Stimulated activated naive CD8-positive, alpha-beta T cell treated with anti-CD3 and anti-CD28 coated beads, Interleukin-15, Interleukin-2, amounts not matched to agents 100 ng/mL and 50 ng/mL, for 24 hours (primary cell): ENCODE results near the gene HELZ.
"Not testable (repeated sequence)": the region's sequence is repeated elsewhere in the genome, so short reads cannot be mapped to it uniquely, and the experiment has no call there.

Experiments
- H3K27ac Mint-ChIP-seq: one replicate; pipeline ENCODE4 v1.8.0; 2021; ENCODE audit warnings: mild to moderate bottlenecking, mixed read lengths
- H3K27me3 Mint-ChIP-seq: one replicate; pipeline ENCODE4 v1.8.0; 2021; ENCODE audit warnings: mixed read lengths
- H3K36me3 Mint-ChIP-seq: one replicate; pipeline ENCODE4 v1.8.0; 2021; ENCODE audit warnings: low read depth, mixed read lengths
- H3K4me1 Mint-ChIP-seq: one replicate; pipeline ENCODE4 v1.8.0; 2021; ENCODE audit warnings: low read depth, mixed read lengths
- H3K4me3 Mint-ChIP-seq: one replicate; pipeline ENCODE4 v1.8.0; 2021; ENCODE audit warnings: mild to moderate bottlenecking, mixed read lengths
- H3K9me3 Mint-ChIP-seq: one replicate; pipeline ENCODE4 v1.8.0; 2021; ENCODE audit warnings: mixed read lengths

The HELZ gene

GRCh38 chr17:67096609-67097008 lies 148.4 kb downstream of the HELZ start:
- Mint-ChIP-seq H3K36me3 (peaks cover 43% of the 10 kb centered on the region), H3K9me3 (no peaks in the 10 kb centered on the region), H3K27me3 (no peaks in the 10 kb centered on the region), H3K27ac (no peak overlapping the region), H3K4me1 (peaks cover 46% of the 10 kb centered on the region), H3K4me3 (no peak overlapping the region)

GRCh38 chr17:67095803-67096202 lies 149.2 kb downstream of the HELZ start:
- H3K27ac Mint-ChIP-seq = no peak overlapping the region
- no peaks in the 10 kb centered on the region for H3K27me3 Mint-ChIP-seq
- no peaks in the 10 kb centered on the region for H3K9me3 Mint-ChIP-seq
- H3K4me3 Mint-ChIP-seq = no peak overlapping the region
- H3K36me3 Mint-ChIP-seq = peaks cover 36% of the 10 kb centered on the region
- peaks cover 40% of the 10 kb centered on the region for H3K4me1 Mint-ChIP-seq

- not testable (repeated sequence) for H3K4me3 Mint-ChIP-seq, H3K27me3 Mint-ChIP-seq, H3K9me3 Mint-ChIP-seq, H3K27ac Mint-ChIP-seq
- H3K4me1 Mint-ChIP-seq = peaks cover 36% of the 10 kb centered on the region
- peaks cover 36% of the 10 kb centered on the region for H3K36me3 Mint-ChIP-seq
Observed at GRCh38 chr17:67095291-67095690, 149.7 kb downstream of the HELZ start.

- Mint-ChIP-seq H3K4me1 (peaks cover 31% of the 10 kb centered on the region), H3K9me3 (no peaks in the 10 kb centered on the region), H3K27ac (no peak overlapping the region), H3K36me3 (peaks cover 34% of the 10 kb centered on the region), H3K27me3 (no peaks in the 10 kb centered on the region), H3K4me3 (no peak overlapping the region)
Observed at GRCh38 chr17:67093348-67093747, 151.6 kb downstream of the HELZ start.

- Mint-ChIP-seq H3K36me3 (peaks cover 34% of the 10 kb centered on the region), H3K4me1 (peaks cover 27% of the 10 kb centered on the region)
- not testable (repeated sequence) for H3K4me3 Mint-ChIP-seq, H3K9me3 Mint-ChIP-seq, H3K27me3 Mint-ChIP-seq, H3K27ac Mint-ChIP-seq
Observed at GRCh38 chr17:67092710-67093109, 152.3 kb downstream of the HELZ start.

GRCh38 chr17:67092291-67092690 lies 152.7 kb downstream of the HELZ start:
- Mint-ChIP-seq H3K36me3 (peaks cover 34% of the 10 kb centered on the region), H3K4me1 (peaks cover 26% of the 10 kb centered on the region), H3K27me3 (no peaks in the 10 kb centered on the region), H3K9me3 (no peaks in the 10 kb centered on the region), H3K27ac (no peak overlapping the region), H3K4me3 (no peak overlapping the region)

- Mint-ChIP-seq H3K4me1 (peaks cover 10% of the 10 kb centered on the region), H3K9me3 (no peaks in the 10 kb centered on the region), H3K27ac (no peak overlapping the region), H3K4me3 (no peak overlapping the region), H3K27me3 (no peaks in the 10 kb centered on the region), H3K36me3 (peaks cover 33% of the 10 kb centered on the region)
Observed at GRCh38 chr17:67090341-67090740, 154.7 kb downstream of the HELZ start.

- peaks cover 30% of the 10 kb centered on the region for H3K36me3 Mint-ChIP-seq
- no peak overlapping the region for H3K4me3 Mint-ChIP-seq
- no peaks in the 10 kb centered on the region for H3K27me3 Mint-ChIP-seq
- H3K27ac Mint-ChIP-seq = no peak overlapping the region
- peaks cover 4% of the 10 kb centered on the region for H3K4me1 Mint-ChIP-seq
- no peaks in the 10 kb centered on the region for H3K9me3 Mint-ChIP-seq
Observed at GRCh38 chr17:67088639-67089038, 156.4 kb downstream of the HELZ start.

- H3K36me3 Mint-ChIP-seq = peaks cover 33% of the 10 kb centered on the region
- no peaks in the 10 kb centered on the region for H3K9me3 Mint-ChIP-seq
- peaks cover 25% of the 10 kb centered on the region for H3K4me1 Mint-ChIP-seq
- H3K4me3 Mint-ChIP-seq = no peak overlapping the region
- no peaks in the 10 kb centered on the region for H3K27me3 Mint-ChIP-seq
- H3K27ac Mint-ChIP-seq = no peak overlapping the region
Observed at GRCh38 chr17:67085406-67085805, 159.6 kb downstream of the HELZ start.

- Mint-ChIP-seq H3K9me3 (no peaks in the 10 kb centered on the region), H3K27ac (peak overlapping the region; percentile 37), H3K4me1 (peaks cover 25% of the 10 kb centered on the region), H3K27me3 (no peaks in the 10 kb centered on the region), H3K4me3 (no peak overlapping the region), H3K36me3 (peaks cover 36% of the 10 kb centered on the region)
Observed at GRCh38 chr17:67082107-67082506, 162.9 kb downstream of the HELZ start.

GRCh38 chr17:67080804-67081203 lies 164.2 kb downstream of the HELZ start:
- H3K27me3 Mint-ChIP-seq = no peaks in the 10 kb centered on the region
- peaks cover 25% of the 10 kb centered on the region for H3K4me1 Mint-ChIP-seq
- peaks cover 35% of the 10 kb centered on the region for H3K36me3 Mint-ChIP-seq
- H3K9me3 Mint-ChIP-seq = no peaks in the 10 kb centered on the region
- H3K4me3 Mint-ChIP-seq = no peak overlapping the region
- H3K27ac Mint-ChIP-seq = no peak overlapping the region

GRCh38 chr17:67079491-67079890 lies 165.5 kb downstream of the HELZ start:
- H3K4me1 Mint-ChIP-seq = peaks cover 25% of the 10 kb centered on the region
- H3K27me3 Mint-ChIP-seq = no peaks in the 10 kb centered on the region
- H3K27ac Mint-ChIP-seq = no peak overlapping the region
- no peaks in the 10 kb centered on the region for H3K9me3 Mint-ChIP-seq
- peaks cover 31% of the 10 kb centered on the region for H3K36me3 Mint-ChIP-seq
- H3K4me3 Mint-ChIP-seq = no peak overlapping the region

- Mint-ChIP-seq H3K27me3 (no peaks in the 10 kb centered on the region), H3K4me1 (peaks cover 18% of the 10 kb centered on the region), H3K4me3 (no peak overlapping the region), H3K9me3 (no peaks in the 10 kb centered on the region), H3K36me3 (peaks cover 36% of the 10 kb centered on the region), H3K27ac (no peak overlapping the region)
Observed at GRCh38 chr17:67078292-67078691, 166.7 kb downstream of the HELZ start.

- Mint-ChIP-seq H3K9me3 (no peaks in the 10 kb centered on the region), H3K27ac (no peak overlapping the region), H3K36me3 (peaks cover 38% of the 10 kb centered on the region), H3K4me3 (no peak overlapping the region), H3K27me3 (no peaks in the 10 kb centered on the region), H3K4me1 (peaks cover 5% of the 10 kb centered on the region)
Observed at GRCh38 chr17:67076290-67076689, 168.7 kb downstream of the HELZ start.

GRCh38 chr17:67074781-67075180 lies 170.2 kb downstream of the HELZ start:
- no peak overlapping the region for H3K27ac Mint-ChIP-seq
- peaks cover 38% of the 10 kb centered on the region for H3K36me3 Mint-ChIP-seq
- H3K4me1 Mint-ChIP-seq = no peaks in the 10 kb centered on the region
- H3K27me3 Mint-ChIP-seq = no peaks in the 10 kb centered on the region
- H3K4me3 Mint-ChIP-seq = no peak overlapping the region
- H3K9me3 Mint-ChIP-seq = no peaks in the 10 kb centered on the region

GRCh38 chr17:67072885-67073284 lies 172.1 kb downstream of the HELZ start:
- H3K27me3 Mint-ChIP-seq = no peaks in the 10 kb centered on the region
- no peaks in the 10 kb centered on the region for H3K9me3 Mint-ChIP-seq
- H3K4me1 Mint-ChIP-seq = no peaks in the 10 kb centered on the region
- H3K36me3 Mint-ChIP-seq = peaks cover 31% of the 10 kb centered on the region
- H3K4me3 Mint-ChIP-seq = no peak overlapping the region
- no peak overlapping the region for H3K27ac Mint-ChIP-seq
